Tibial artery (tissue), 4 donors: ENCODE measurements around the gene PDZD4.

Experiments used
- DNase-seq, 2 donors: peaks; one replicate each; pipeline ENCODE4 v3.0.0-alpha.2; 2019
- H3K27ac ChIP-seq, 2 donors: fragments of 200-600 bp; sonication (generic) in 1 of 2; 1 replicate in 1 of 2; 2 replicates in 1 of 2; pipeline ENCODE4 v1.5.1; 2018 to 2019; ENCODE audit warnings: mild to moderate bottlenecking in 1 of 2
- H3K27me3 ChIP-seq, 2 donors: fragments of 200-600 bp; sonication (generic) in 1 of 2; one replicate each; pipeline versions ENCODE4 v1.5.1 to v1.6.0; 2016 to 2019
- H3K36me3 ChIP-seq, 3 donors: fragments of 200-600 bp; sonication (generic) in 2 of 3; one replicate each; pipeline ENCODE4 v1.5.1; 2016 to 2019; ENCODE audit warnings: mild to moderate bottlenecking in 2 of 3
- H3K4me1 ChIP-seq, 4 donors: fragments of 200-600 bp; sonication (generic) in 2 of 4; 1 replicate in 3 of 4; 2 replicates in 1 of 4; pipeline ENCODE4 v1.5.1; 2016 to 2019
- H3K4me3 ChIP-seq, 2 donors: fragments of 200-600 bp; sonication (generic) in 1 of 2; 1 replicate in 1 of 2; 2 replicates in 1 of 2; pipeline ENCODE4 v1.5.1; 2018 to 2019; ENCODE audit warnings: mild to moderate bottlenecking in 2 of 2
- H3K9me3 ChIP-seq, 3 donors: fragments of 200-600 bp; sonication (generic) in 1 of 3; one replicate each; pipeline ENCODE4 v1.5.1; 2016 to 2019
- intact Hi-C: fragments of 100-400 bp; cut with DNase I; formaldehyde crosslinking; loops from one replicate; pipeline ENCODE4 v1.15.0; 2023; ENCODE audit warnings: low total_unique reads
- TF ChIP-seq, protein P1 (sequence below), 2 experiments: fragments of 200-600 bp in 1 of 2; fragments of 450-650 bp in 1 of 2; IDR thresholded peaks; one replicate each; pipeline ENCODE4 v1.5.1; 2017 to 2019; ENCODE audit warnings: antibody characterized with exemption in 2 of 2, mild to moderate bottlenecking in 1 of 2, moderate library complexity in 1 of 2

PDZD4 gene

DNA sequence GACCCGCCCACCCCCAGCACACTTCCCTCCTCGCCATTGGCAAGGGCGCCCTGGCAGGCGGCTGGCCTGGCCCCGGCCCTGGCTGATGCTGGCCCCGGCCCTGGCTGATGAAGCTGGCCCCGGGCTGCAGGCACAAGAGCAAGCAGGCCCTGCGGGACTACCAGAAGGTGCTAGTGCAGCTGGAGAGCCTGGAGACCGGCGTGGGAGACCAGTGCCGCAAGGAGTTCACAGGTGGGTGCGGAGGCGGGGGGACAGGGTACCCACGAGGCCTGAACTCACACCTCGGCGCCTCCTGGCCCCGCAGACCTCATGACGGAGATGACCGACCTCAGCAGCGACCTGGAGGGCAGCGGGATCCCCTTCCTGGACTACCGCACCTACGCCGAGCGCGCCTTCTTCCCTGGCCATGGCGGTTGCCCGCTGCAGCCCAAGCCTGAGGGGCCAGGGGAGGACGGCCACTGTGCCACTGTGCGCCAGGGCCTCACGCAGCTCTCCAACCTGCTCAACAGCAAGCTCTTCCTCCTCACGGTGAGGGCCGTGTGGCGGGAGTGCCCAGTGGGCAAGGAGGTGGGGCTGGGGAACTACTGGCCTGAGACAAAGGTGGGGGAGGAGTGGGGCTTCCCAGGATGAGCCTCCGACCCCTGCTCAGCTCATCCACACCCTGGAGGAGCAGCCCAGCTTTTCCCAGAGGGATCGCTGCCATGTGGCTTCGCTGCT lies 55.6 kb downstream of the PDZD4 start:
- Histone ChIP-seq H3K4me3 (no peak overlapping the region), H3K27ac (no peak overlapping the region), H3K27me3 (no peaks in the 10 kb centered on the region), H3K36me3 (peaks cover 0 to 55% (median 0%) of the 10 kb centered on the region in 3 donors), H3K9me3 (no peaks in the 10 kb centered on the region), H3K4me1 (no peaks in the 10 kb centered on the region)
- TF ChIP-seq, protein P1, sequence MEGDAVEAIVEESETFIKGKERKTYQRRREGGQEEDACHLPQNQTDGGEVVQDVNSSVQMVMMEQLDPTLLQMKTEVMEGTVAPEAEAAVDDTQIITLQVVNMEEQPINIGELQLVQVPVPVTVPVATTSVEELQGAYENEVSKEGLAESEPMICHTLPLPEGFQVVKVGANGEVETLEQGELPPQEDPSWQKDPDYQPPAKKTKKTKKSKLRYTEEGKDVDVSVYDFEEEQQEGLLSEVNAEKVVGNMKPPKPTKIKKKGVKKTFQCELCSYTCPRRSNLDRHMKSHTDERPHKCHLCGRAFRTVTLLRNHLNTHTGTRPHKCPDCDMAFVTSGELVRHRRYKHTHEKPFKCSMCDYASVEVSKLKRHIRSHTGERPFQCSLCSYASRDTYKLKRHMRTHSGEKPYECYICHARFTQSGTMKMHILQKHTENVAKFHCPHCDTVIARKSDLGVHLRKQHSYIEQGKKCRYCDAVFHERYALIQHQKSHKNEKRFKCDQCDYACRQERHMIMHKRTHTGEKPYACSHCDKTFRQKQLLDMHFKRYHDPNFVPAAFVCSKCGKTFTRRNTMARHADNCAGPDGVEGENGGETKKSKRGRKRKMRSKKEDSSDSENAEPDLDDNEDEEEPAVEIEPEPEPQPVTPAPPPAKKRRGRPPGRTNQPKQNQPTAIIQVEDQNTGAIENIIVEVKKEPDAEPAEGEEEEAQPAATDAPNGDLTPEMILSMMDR (IDR thresholded peaks at IDR 0.05): no peak
- DNase-seq: no peak
- intact Hi-C loops: no loop called here

DNA sequence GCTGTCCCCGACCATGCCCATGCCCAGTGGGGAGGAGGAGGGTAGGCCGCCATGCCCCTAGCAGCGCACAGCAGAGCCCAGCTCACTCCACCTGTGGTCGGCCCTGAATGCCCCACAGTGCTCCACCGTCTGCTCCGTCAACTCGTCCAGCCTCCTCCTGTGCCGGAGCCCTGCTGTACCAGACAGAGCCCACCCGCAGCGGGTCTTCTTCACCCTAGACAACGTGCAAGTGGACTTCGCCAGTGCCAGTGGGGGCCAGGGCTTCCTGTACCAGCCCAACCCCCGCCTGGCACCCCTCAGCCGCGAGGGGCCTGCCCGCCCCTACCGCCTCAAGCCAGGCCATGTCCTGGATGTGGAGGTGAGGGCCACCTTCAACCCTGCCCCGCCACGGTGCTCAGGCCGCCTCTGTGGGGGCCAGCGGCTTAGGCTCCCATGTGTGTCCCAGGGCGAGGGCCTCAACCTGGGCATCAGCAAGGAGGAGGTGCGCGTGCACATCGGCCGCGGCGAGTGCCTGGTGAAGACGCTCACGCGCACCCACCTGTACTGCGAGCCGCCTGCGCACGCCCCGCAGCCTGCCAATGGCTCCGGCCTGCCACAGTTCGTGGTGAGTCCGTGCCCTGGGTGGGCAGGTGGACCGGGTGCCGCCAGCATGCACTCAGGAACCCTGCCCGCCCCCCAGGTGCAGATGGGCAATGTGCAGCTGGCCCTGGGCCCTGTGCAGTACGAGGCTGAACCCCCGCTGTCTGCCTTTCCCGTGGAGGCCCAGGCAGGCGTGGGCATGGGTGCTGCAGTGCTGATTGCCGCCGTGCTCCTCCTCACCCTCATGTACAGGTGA lies 56.4 kb downstream of the PDZD4 start:
- intact Hi-C loops: no loop called here
- Histone ChIP-seq H3K36me3 (peaks cover 0 to 63% (median 0%) of the 10 kb centered on the region in 3 donors), H3K9me3 (no peaks in the 10 kb centered on the region), H3K4me1 (no peaks in the 10 kb centered on the region), H3K27ac (no peak overlapping the region), H3K27me3 (no peaks in the 10 kb centered on the region), H3K4me3 (no peak overlapping the region)
- no peak for DNase-seq
- TF ChIP-seq, protein P1 (IDR thresholded peaks at IDR 0.05): no peak

DNA sequence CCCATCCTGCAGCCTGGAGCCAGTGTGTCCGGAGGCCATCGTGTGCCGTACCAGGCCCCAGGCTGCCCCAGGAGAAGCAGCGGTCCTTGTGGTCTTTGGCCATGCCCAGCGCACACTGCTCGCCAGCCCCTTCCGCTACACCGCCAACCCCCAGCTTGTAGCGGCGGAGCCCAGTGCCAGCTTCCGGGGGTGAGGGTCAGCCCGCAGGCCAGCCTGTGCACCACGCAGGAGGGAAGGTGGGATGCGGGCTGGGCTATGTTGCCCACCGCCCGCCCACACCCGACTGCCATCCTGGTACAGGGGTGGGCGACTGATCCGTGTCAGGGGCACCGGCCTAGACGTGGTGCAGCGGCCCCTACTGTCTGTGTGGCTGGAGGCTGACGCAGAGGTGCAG lies 57.1 kb downstream of the PDZD4 start:
- intact Hi-C loops: no loop called here
- H3K4me3 ChIP-seq: no peak overlapping the region
- no peak for DNase-seq
- peaks cover 0 to 65% (median 0%) of the 10 kb centered on the region in 3 donors for H3K36me3 ChIP-seq
- H3K27me3 ChIP-seq: no peaks in the 10 kb centered on the region
- TF ChIP-seq, protein P1 (IDR thresholded peaks at IDR 0.05): no peak
- no peaks in the 10 kb centered on the region for H3K4me1 ChIP-seq
- H3K9me3 ChIP-seq: no peaks in the 10 kb centered on the region
- no peak overlapping the region for H3K27ac ChIP-seq

DNA sequence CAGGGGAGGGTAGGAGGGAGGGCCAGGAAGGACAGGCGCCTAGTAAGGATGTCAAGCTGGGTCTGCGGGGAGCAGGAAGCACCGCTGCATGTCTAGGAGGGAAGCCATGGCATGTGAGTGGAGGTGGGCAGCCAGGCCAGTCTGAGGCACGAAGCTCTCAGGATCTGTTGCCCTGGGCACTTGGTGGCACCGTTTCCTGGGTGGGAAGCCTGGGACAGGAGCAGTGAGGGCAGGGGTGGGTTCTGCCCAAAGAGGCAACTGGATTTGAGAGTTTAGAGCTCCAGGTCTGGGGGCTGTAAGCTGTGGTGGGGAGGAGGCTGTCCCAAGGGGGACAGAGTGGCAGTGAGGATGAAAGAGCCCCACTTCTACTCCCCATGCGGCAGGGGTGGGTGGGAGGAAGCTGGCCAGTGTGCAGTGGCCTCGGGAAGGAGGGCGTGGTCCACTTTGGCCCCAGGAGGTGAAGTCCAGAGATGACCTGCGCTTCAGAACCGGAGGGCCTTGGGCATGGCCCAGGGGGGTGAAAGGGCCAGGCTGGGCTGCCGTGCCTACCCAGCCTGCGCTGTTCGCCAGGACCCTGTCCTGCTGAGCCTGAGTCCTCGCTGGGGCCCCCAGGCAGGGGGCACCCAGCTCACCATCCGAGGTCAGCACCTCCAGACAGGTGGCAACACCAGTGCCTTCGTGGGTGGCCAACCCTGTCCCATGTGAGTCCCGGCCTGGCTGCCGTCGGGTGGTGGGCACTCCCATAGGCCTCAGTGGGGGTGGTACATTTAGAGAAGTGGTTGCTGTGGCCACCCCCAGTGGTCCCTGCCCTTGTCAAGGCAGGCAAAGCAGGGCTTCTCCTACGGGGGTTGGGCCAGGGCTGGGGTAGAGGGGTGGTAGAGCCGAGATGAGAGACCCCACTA lies 57.8 kb downstream of the PDZD4 start:
- Histone ChIP-seq H3K36me3 (peaks cover 0 to 65% (median 0%) of the 10 kb centered on the region in 3 donors), H3K27ac (no peak overlapping the region), H3K4me3 (no peak overlapping the region), H3K4me1 (no peaks in the 10 kb centered on the region), H3K27me3 (no peaks in the 10 kb centered on the region), H3K9me3 (no peaks in the 10 kb centered on the region)
- intact Hi-C loops: no loop called here
- TF ChIP-seq, protein P1 (IDR thresholded peaks at IDR 0.05): no peak
- no peak for DNase-seq
